Mammary epithelial cell (primary cell): ENCODE measurements around the gene GPRIN3.

Source experiments
- CTCF ChIP-seq, 2 donors: IDR thresholded peaks in 1 of 2; conservative IDR thresholded peaks in 1 of 2; 2 replicates each; pipeline ENCODE4 v1.5.1; 2011 to 2012; ENCODE audit warnings: inconsistent platforms in 2 of 2, low read length in 2 of 2, mild to moderate bottlenecking in 2 of 2, control low read depth in 1 of 2, low read depth in 1 of 2; ENCODE audit not compliant: insufficient read depth in 1 of 2; ENCODE audit errors: extremely low read depth in 1 of 2
- EZH2 ChIP-seq: IDR thresholded peaks from 2 replicates; pipeline ENCODE4 v1.6.1; 2012; ENCODE audit warnings: low read length, inconsistent platforms, borderline replicate concordance

GRCh38 chr4:89352541-89352940 is 44.9 kb upstream of the GPRIN3 start:
- TF ChIP-seq CTCF (conservative IDR thresholded peaks at IDR 0.05 in 1 of 2, IDR thresholded peaks at IDR 0.05 in 1 of 2; ENCODE audit: extremely low read depth in 1 of 2, insufficient read depth in 1 of 2, low read depth in 1 of 2, low read length in 2 of 2), result no peak
- no peak for TF ChIP-seq EZH2
